Measurements from ENCODE around the gene UGT1A7. TPM values are rescaled to one million over a fixed set of nuclear protein-coding genes. Genes with fewer than 3 reads are reported as not detected.

Gene UGT1A7
- total and polyA plus RNA-seq, 9 of the 15 experiments (the other 6 are each of a cell fraction or from before 2014, with no cell fraction given), result not detected

DNA sequence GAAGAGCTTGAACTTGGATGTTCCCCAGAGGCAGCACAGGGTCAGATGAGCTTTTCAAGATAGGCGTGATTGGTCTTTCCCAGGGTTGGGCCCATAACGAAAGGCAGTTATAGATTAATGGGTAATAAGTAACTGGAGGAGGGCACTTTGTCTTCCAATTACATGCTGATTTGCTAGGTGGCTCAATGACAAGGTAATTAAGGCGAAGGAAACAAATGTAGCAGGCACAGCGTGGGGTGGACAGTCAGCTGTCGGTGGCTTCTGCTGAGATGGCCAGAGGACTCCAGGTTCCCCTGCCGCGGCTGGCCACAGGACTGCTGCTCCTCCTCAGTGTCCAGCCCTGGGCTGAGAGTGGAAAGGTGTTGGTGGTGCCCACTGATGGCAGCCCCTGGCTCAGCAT, 36.9 kb downstream of the UGT1A7 start, which contains the start of gene UGT1A4:
TSS of gene UGT1A4 (plus strand) at position 185 of the 400 bp plus-strand sequence. CDS start at position 270, 85 bp downstream.
- DNase-seq (ENCODE audit: extremely low read depth in 1 of 4, low spot score in 3 of 4) (no peak), FAIRE-seq (no peak), ATAC-seq (no peak)
- TF ChIP-seq ZNF436 (CRISPR knock-in tag; IDR thresholded peaks at IDR 0.05), result no peak
- no peaks in the 10 kb centered on the region for H3K4me1 ChIP-seq (replicated peaks in 1 of 2; ENCODE audit: control insufficient read depth in 2 of 2, insufficient read depth in 2 of 2, low read length in 2 of 2)
- no peaks in the 10 kb centered on the region for H3K9me1 ChIP-seq (ENCODE audit: control insufficient read depth, insufficient read depth, low read length)
- H3K4me2 ChIP-seq (ENCODE audit: insufficient read depth, low read length), result no peak within 1 kb of the TSS
- no peaks in the 10 kb centered on the region for H3K79me2 ChIP-seq (ENCODE audit: control insufficient read depth, insufficient read depth, low read length)
- H3K9ac ChIP-seq (ENCODE audit: insufficient read depth in 1 of 2, low read depth in 2 of 2, low read length in 2 of 2), result no peak within 1 kb of the TSS
- ChIA-PET POLR2A (no interaction called here), CTCF (ENCODE audit: low intra/inter-chr PET ratio) (no interaction called here)
- H3K4me3 ChIP-seq, result no peak within 1 kb of the TSS
- H2AFZ ChIP-seq (ENCODE audit: low read depth, low read length), result no peak within 1 kb of the TSS
- intact Hi-C loops (cut with micrococcal nuclease), result loop anchor here (10.0 kb wide), 1 partner anchor 134 kb away; no protein-coding TSS in a partner anchor
- WGBS (ENCODE audit: insufficient coverage, low coverage, missing lambda C conversion rate), result 13% methylated on average over 7 of the region's 7 CpGs
- H3K36me3 ChIP-seq (ENCODE audit: control insufficient read depth, insufficient read depth, low read length), result no peaks in the 10 kb centered on the region
- no TSS peak for BruUV-seq (replicated peaks)
- no peak within 1 kb of the TSS for H3K27ac ChIP-seq (ENCODE audit: extremely low read depth, low read depth, low read length)
- H3K9me3 ChIP-seq (replicated peaks; ENCODE audit: control insufficient read depth, insufficient read depth, low read depth, low read length), result no peaks in the 10 kb centered on the region
- in situ Hi-C loops (cut with MboI), result no loop called here
- H3K27me3 ChIP-seq (ENCODE audit: control insufficient read depth in 2 of 2, insufficient read depth in 2 of 2, low read length in 2 of 2), result peaks cover 0 to 10% of the 10 kb centered on the region in 2 experiments; a peak in 2 of 5 replicates
- no peaks in the 10 kb centered on the region for H4K20me1 ChIP-seq (replicated peaks; ENCODE audit: control insufficient read depth, insufficient read depth, low read length)

DNA sequence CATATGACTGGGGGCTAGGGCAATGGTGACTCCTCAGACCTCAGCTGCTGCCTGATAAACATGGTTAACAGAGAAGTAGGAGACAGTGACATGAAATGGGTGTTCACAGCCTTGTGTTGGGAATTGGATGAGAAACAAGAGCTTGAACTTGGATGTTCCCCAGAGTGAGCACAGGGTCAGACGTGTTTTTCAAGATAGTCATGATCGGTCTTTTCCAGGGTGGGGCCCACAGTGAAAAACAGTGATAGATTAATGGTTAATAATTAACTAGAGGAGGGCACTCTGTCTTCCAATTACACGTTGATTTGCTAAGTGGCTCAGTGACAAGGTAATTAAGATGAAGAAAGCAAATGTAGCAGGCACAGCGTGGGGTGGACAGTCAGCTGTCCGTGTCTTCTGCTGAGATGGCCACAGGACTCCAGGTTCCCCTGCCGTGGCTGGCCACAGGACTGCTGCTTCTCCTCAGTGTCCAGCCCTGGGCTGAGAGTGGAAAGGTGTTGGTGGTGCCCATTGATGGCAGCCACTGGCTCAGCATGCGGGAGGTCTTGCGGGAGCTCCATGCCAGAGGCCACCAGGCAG, 47.1 kb downstream of the UGT1A7 start, which contains the start of gene UGT1A3:
TSS of gene UGT1A3 (plus strand) at position 320 of the 579 bp plus-strand sequence. CDS start at position 405, 85 bp downstream.
- intact Hi-C loops (cut with micrococcal nuclease), result no loop called here
- CTCF ChIA-PET (ENCODE audit: low intra/inter-chr PET ratio), result no interaction called here
- 0% methylated on average over 7 of the region's 8 CpGs for WGBS (ENCODE audit: insufficient coverage, low coverage, missing lambda C conversion rate)
- TF ChIP-seq MTF1 (CRISPR knock-in tag; IDR thresholded peaks at IDR 0.05; ENCODE audit: borderline replicate concordance) (no peak), ETV1 (tag; conservative IDR thresholded peaks at IDR 0.05; ENCODE audit: low read depth) (no peak), CREB1 (IDR thresholded peaks at IDR 0.05) (no peak), CREB1 (CRISPR knock-in tag; IDR thresholded peaks at IDR 0.05) (no peak), ZNF217 (CRISPR knock-in tag; IDR thresholded peaks at IDR 0.05) (no peak), RBM14 (IDR thresholded peaks at IDR 0.05; ENCODE audit: borderline replicate concordance, insufficient read depth, low read depth, low read length) (no peak), STAT5A (IDR thresholded peaks at IDR 0.05; ENCODE audit: borderline replicate concordance, low read length) (no peak), NFIC (IDR thresholded peaks at IDR 0.05) (no peak)
- TF ChIP-seq, protein P1, sequence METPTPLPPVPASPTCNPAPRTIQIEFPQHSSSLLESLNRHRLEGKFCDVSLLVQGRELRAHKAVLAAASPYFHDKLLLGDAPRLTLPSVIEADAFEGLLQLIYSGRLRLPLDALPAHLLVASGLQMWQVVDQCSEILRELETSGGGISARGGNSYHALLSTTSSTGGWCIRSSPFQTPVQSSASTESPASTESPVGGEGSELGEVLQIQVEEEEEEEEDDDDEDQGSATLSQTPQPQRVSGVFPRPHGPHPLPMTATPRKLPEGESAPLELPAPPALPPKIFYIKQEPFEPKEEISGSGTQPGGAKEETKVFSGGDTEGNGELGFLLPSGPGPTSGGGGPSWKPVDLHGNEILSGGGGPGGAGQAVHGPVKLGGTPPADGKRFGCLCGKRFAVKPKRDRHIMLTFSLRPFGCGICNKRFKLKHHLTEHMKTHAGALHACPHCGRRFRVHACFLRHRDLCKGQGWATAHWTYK (CRISPR knock-in tag; IDR thresholded peaks at IDR 0.05), result no peak
- TF ChIP-seq, protein P2, sequence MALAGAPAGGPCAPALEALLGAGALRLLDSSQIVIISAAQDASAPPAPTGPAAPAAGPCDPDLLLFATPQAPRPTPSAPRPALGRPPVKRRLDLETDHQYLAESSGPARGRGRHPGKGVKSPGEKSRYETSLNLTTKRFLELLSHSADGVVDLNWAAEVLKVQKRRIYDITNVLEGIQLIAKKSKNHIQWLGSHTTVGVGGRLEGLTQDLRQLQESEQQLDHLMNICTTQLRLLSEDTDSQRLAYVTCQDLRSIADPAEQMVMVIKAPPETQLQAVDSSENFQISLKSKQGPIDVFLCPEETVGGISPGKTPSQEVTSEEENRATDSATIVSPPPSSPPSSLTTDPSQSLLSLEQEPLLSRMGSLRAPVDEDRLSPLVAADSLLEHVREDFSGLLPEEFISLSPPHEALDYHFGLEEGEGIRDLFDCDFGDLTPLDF (CRISPR knock-in tag; IDR thresholded peaks at IDR 0.05), result no peak
- TF ChIP-seq, protein P3, sequence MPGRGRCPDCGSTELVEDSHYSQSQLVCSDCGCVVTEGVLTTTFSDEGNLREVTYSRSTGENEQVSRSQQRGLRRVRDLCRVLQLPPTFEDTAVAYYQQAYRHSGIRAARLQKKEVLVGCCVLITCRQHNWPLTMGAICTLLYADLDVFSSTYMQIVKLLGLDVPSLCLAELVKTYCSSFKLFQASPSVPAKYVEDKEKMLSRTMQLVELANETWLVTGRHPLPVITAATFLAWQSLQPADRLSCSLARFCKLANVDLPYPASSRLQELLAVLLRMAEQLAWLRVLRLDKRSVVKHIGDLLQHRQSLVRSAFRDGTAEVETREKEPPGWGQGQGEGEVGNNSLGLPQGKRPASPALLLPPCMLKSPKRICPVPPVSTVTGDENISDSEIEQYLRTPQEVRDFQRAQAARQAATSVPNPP (IDR thresholded peaks at IDR 0.05; ENCODE audit: borderline replicate concordance, insufficient read depth, insufficient read length), result no peak

More for the DNA sequence above, 47.1 kb downstream of the UGT1A7 start, which contains the start of gene UGT1A3:
- Histone ChIP-seq H3K4me2 (ENCODE audit: insufficient read depth, low read length) (no peak within 1 kb of the TSS), H3K4me3 (no peak within 1 kb of the TSS), H4K20me1 (replicated peaks; ENCODE audit: control insufficient read depth, insufficient read depth, low read length) (no peaks in the 10 kb centered on the region), H3K9me1 (ENCODE audit: control insufficient read depth, insufficient read depth, low read length) (no peaks in the 10 kb centered on the region), H3K9me3 (replicated peaks; ENCODE audit: control insufficient read depth, insufficient read depth, low read depth, low read length) (no peaks in the 10 kb centered on the region), H3K9ac (ENCODE audit: insufficient read depth in 1 of 2, low read depth in 2 of 2, low read length in 2 of 2) (no peak within 1 kb of the TSS), H2AFZ (ENCODE audit: low read depth, low read length) (no peak within 1 kb of the TSS), H3K36me3 (ENCODE audit: control insufficient read depth, insufficient read depth, low read length) (no peaks in the 10 kb centered on the region), H3K79me2 (ENCODE audit: control insufficient read depth, insufficient read depth, low read length) (no peaks in the 10 kb centered on the region), H3K27me3 (ENCODE audit: control insufficient read depth in 2 of 2, insufficient read depth in 2 of 2, low read length in 2 of 2) (peaks cover 0 to 7% of the 10 kb centered on the region in 2 experiments; a peak in 1 of 5 replicates), H3K27ac (ENCODE audit: extremely low read depth, low read depth, low read length) (no peak within 1 kb of the TSS), H3K4me1 (replicated peaks in 1 of 2; ENCODE audit: control insufficient read depth in 2 of 2, insufficient read depth in 2 of 2, low read length in 2 of 2) (no peaks in the 10 kb centered on the region)
- in situ Hi-C loops (cut with MboI), result no loop called here
- no TSS peak for BruUV-seq (replicated peaks)
- no peak for DNase-seq (ENCODE audit: extremely low read depth in 1 of 4, low spot score in 3 of 4)
- POLR2A ChIA-PET, result no interaction called here
- ATAC-seq, result no peak
- no peak for FAIRE-seq
